Measurements from ENCODE around the gene CLRN2.
A peak's percentile ranks its signal among the peaks of the same experiment; 100 is the strongest.

Gene CLRN2

GRCh38 chr4:17493619-17494018, 21.3 kb upstream of the CLRN2 start:
- H4K20me1 ChIP-seq (ENCODE audit: insufficient read depth, low read length, poor library complexity, severe bottlenecking): peaks cover 7% of the 10 kb centered on the region
- no peaks in the 10 kb centered on the region for H3K9me2 ChIP-seq (replicated peaks; ENCODE audit: low read depth, low read length)
- TF ChIP-seq CTCF (conservative IDR thresholded peaks at IDR 0.05; ENCODE audit: low read length): peak; percentile 33
- no peak for TF ChIP-seq EZH2phosphoT487 (IDR thresholded peaks at IDR 0.05; ENCODE audit: borderline replicate concordance)
- H3K4me3 ChIP-seq (ENCODE audit: low read length, poor library complexity, severe bottlenecking): peak overlapping the region; percentile 17
- no peaks in the 10 kb centered on the region for H3K27me3 ChIP-seq (ENCODE audit: insufficient read depth, low read length, poor library complexity, severe bottlenecking)
- H3K4me1 ChIP-seq (ENCODE audit: insufficient read depth, low read length, poor library complexity, severe bottlenecking): peaks cover 17% of the 10 kb centered on the region
- H3K9me3 ChIP-seq (ENCODE audit: insufficient read depth, low read depth, low read length): no peaks in the 10 kb centered on the region
- H3K9ac ChIP-seq (ENCODE audit: low read depth, low read length, poor library complexity, severe bottlenecking): no peak overlapping the region
- no peaks in the 10 kb centered on the region for H3F3A ChIP-seq (ENCODE audit: low read depth)
- H3K79me2 ChIP-seq (ENCODE audit: insufficient read depth, low read length): 0 out of 2 replicates have a peak, but pooled peaks cover 4% of the 10 kb centered on the region
- H2AFZ ChIP-seq (ENCODE audit: low read length): no peak overlapping the region
- peaks cover 39% of the 10 kb centered on the region; the same call in 1 of the 2 replicates for H3K36me3 ChIP-seq (ENCODE audit: insufficient read depth, low read length)
- peak overlapping the region; percentile 41 for H3K4me2 ChIP-seq (ENCODE audit: low read depth, low read length, poor library complexity, severe bottlenecking)

GRCh38 chr4:17494258-17495190, 20.4 kb upstream of the CLRN2 start:
- no peak overlapping the region for H2AFZ ChIP-seq (ENCODE audit: low read length)
- H3F3A ChIP-seq (ENCODE audit: low read depth): no peaks in the 10 kb centered on the region
- H3K27me3 ChIP-seq (ENCODE audit: insufficient read depth, low read length, poor library complexity, severe bottlenecking): no peaks in the 10 kb centered on the region
- no peaks in the 10 kb centered on the region for H3K9me2 ChIP-seq (replicated peaks; ENCODE audit: low read depth, low read length)
- 0 out of 2 replicates have a peak, but pooled peaks cover 4% of the 10 kb centered on the region for H3K79me2 ChIP-seq (ENCODE audit: insufficient read depth, low read length)
- peaks cover 17% of the 10 kb centered on the region for H3K4me1 ChIP-seq (ENCODE audit: insufficient read depth, low read length, poor library complexity, severe bottlenecking)
- no peaks in the 10 kb centered on the region for H3K9me3 ChIP-seq (ENCODE audit: insufficient read depth, low read depth, low read length)
- peaks cover 39% of the 10 kb centered on the region; the same call in 1 of the 2 replicates for H3K36me3 ChIP-seq (ENCODE audit: insufficient read depth, low read length)
- H3K9ac ChIP-seq (ENCODE audit: low read depth, low read length, poor library complexity, severe bottlenecking): no peak overlapping the region
- TF ChIP-seq CTCF (conservative IDR thresholded peaks at IDR 0.05; ENCODE audit: low read length): no peak
- TF ChIP-seq EZH2phosphoT487 (IDR thresholded peaks at IDR 0.05; ENCODE audit: borderline replicate concordance): no peak
- H3K4me3 ChIP-seq (ENCODE audit: low read length, poor library complexity, severe bottlenecking): peak overlapping the region; percentile 17
- H4K20me1 ChIP-seq (ENCODE audit: insufficient read depth, low read length, poor library complexity, severe bottlenecking): peaks cover 7% of the 10 kb centered on the region
- peak overlapping the region; percentile 41 for H3K4me2 ChIP-seq (ENCODE audit: low read depth, low read length, poor library complexity, severe bottlenecking)

- Histone ChIP-seq H3K4me1 (ENCODE audit: insufficient read depth, low read length, poor library complexity, severe bottlenecking) (peaks cover 16% of the 10 kb centered on the region), H3K4me3 (ENCODE audit: low read length, poor library complexity, severe bottlenecking) (no peak overlapping the region), H4K20me1 (ENCODE audit: insufficient read depth, low read length, poor library complexity, severe bottlenecking) (peaks cover 5% of the 10 kb centered on the region), H3K9me3 (ENCODE audit: insufficient read depth, low read depth, low read length) (no peaks in the 10 kb centered on the region), H2AFZ (ENCODE audit: low read length) (no peak overlapping the region), H3K36me3 (ENCODE audit: insufficient read depth, low read length) (peaks cover 40% of the 10 kb centered on the region; the same call in 1 of the 2 replicates), H3K4me2 (ENCODE audit: low read depth, low read length, poor library complexity, severe bottlenecking) (no peak overlapping the region), H3K27me3 (ENCODE audit: insufficient read depth, low read length, poor library complexity, severe bottlenecking) (no peaks in the 10 kb centered on the region), H3K9me2 (replicated peaks; ENCODE audit: low read depth, low read length) (no peaks in the 10 kb centered on the region), H3F3A (ENCODE audit: low read depth) (no peaks in the 10 kb centered on the region), H3K9ac (ENCODE audit: low read depth, low read length, poor library complexity, severe bottlenecking) (no peak overlapping the region), H3K79me2 (ENCODE audit: insufficient read depth, low read length) (0 out of 2 replicates have a peak, but pooled peaks cover 2% of the 10 kb centered on the region)
- TF ChIP-seq EZH2phosphoT487 (IDR thresholded peaks at IDR 0.05; ENCODE audit: borderline replicate concordance) (no peak), CTCF (conservative IDR thresholded peaks at IDR 0.05; ENCODE audit: low read length) (no peak)
These were observed 17.0 kb upstream of the CLRN2 start for GRCh38 chr4:17497890-17498523.
